GM19397 (cell line): ENCODE data around the gene HAUS1.
A peak's percentile ranks its signal among the peaks of the same experiment; 100 is the strongest.
"Not testable (repeated sequence)": the region's sequence is repeated elsewhere in the genome, so short reads cannot be mapped to it uniquely, and the experiment has no call there.

Experiments
- ATAC-seq: cut with Tn5 transposase; IDR thresholded peaks from one replicate; pipeline ENCODE4 v1.9.1; 2021; ENCODE audit warnings: mild to moderate bottlenecking, moderate library complexity; ENCODE audit not compliant: unreplicated experiment

The HAUS1 gene

GRCh38 chr18:46156124-46156745 lies 52.0 kb downstream of the HAUS1 start:
- ATAC-seq: no peak

GRCh38 chr18:46156843-46157242 lies 52.7 kb downstream of the HAUS1 start:
- ATAC-seq: no peak

GRCh38 chr18:46158499-46158898 lies 54.3 kb downstream of the HAUS1 start:
- ATAC-seq: no peak

GRCh38 chr18:46160050-46160798 lies 56.0 kb downstream of the HAUS1 start:
- no peak for ATAC-seq

- not testable (repeated sequence) for ATAC-seq
Observed at GRCh38 chr18:46160840-46161239, 56.7 kb downstream of the HAUS1 start.

GRCh38 chr18:46161703-46162396 lies 57.7 kb downstream of the HAUS1 start:
- no peak for ATAC-seq

GRCh38 chr18:46163091-46163490 lies 58.9 kb downstream of the HAUS1 start:
- no peak for ATAC-seq

- ATAC-seq: no peak
Observed at GRCh38 chr18:46163941-46164499, 59.8 kb downstream of the HAUS1 start.

GRCh38 chr18:46164502-46164901 lies 60.3 kb downstream of the HAUS1 start:
- not testable (repeated sequence) for ATAC-seq

GRCh38 chr18:46164920-46165319 lies 60.7 kb downstream of the HAUS1 start:
- no peak for ATAC-seq

- ATAC-seq: no peak
Observed at GRCh38 chr18:46166261-46166970, 62.2 kb downstream of the HAUS1 start.

- peak; percentile 96 for ATAC-seq
Observed at GRCh38 chr18:46167971-46168370, 63.8 kb downstream of the HAUS1 start.

- no peak for ATAC-seq
Observed at GRCh38 chr18:46169464-46169941, 65.3 kb downstream of the HAUS1 start.

- no peak for ATAC-seq
Observed at GRCh38 chr18:46171331-46171730, 67.1 kb downstream of the HAUS1 start.

GRCh38 chr18:46173393-46174341 lies 69.5 kb downstream of the HAUS1 start:
- ATAC-seq: peak; percentile 86

GRCh38 chr18:46174342-46175041 lies 70.3 kb downstream of the HAUS1 start:
- ATAC-seq: peak; percentile 20

GRCh38 chr18:46176001-46176400 lies 71.8 kb downstream of the HAUS1 start:
- no peak for ATAC-seq
